H1 (cell line): ENCODE results near the gene PPP1CA. TPM values are rescaled to one million over a fixed set of nuclear protein-coding genes. Genes with fewer than 3 reads are reported as not detected.

ENCODE experiments used
- CTCF ChIA-PET: fragments of 300-600 bp; sonication (Branson Sonifier 250); formaldehyde crosslinking; loops from one replicate; lab custom pipeline; 2021; ENCODE audit not compliant: partially characterized antibody; lab: Charles Lee
- POLR2A ChIA-PET: fragments of 300-600 bp; sonication (Branson Sonifier 250); formaldehyde crosslinking; loops from one replicate; lab custom pipeline; 2021; ENCODE audit warnings: inconsistent platforms; ENCODE audit not compliant: partially characterized antibody; lab: Charles Lee
- DNase-seq, 2 experiments: peaks; one replicate each; pipeline versions ENCODE4 v3.0.0 to v3.0.0-alpha.2; 2010 to 2022; ENCODE audit warnings: low spot score in 2 of 2, low read depth in 1 of 2, mixed read lengths in 1 of 2
- FAIRE-seq: peaks from 2 replicates; lab custom pipeline; 2011; peaks lifted over from hg19 to GRCh38; lab: Jason Lieb, UNC
- H2AFZ ChIP-seq: 2 replicates; pipeline ENCODE4 v1.8.1; 2012; ENCODE audit warnings: low read length, inconsistent platforms
- H2AK5ac ChIP-seq: 2 replicates; pipeline ENCODE4 v1.6.1; 2013; ENCODE audit warnings: low read depth, low read length
- H2BK120ac ChIP-seq: replicated peaks from 2 replicates; pipeline ENCODE3; 2013; ENCODE audit warnings: low read depth, low read length, inconsistent platforms
- H2BK12ac ChIP-seq: 2 replicates; pipeline ENCODE4 v1.6.1; 2013; ENCODE audit warnings: low read depth, low read length
- H2BK15ac ChIP-seq: 2 replicates; pipeline ENCODE4 v1.6.1; 2013; ENCODE audit warnings: low read length
- H2BK20ac ChIP-seq: 2 replicates; pipeline ENCODE4 v1.6.1; 2013; ENCODE audit warnings: low read length
- H2BK5ac ChIP-seq: 2 replicates; pipeline ENCODE4 v1.6.1; 2013; ENCODE audit warnings: low read depth, low read length
- H3K14ac ChIP-seq: 2 replicates; pipeline ENCODE4 v1.6.1; 2013; ENCODE audit warnings: inconsistent platforms; ENCODE audit not compliant: insufficient read length
- H3K18ac ChIP-seq: 2 replicates; pipeline ENCODE4 v1.6.1; 2013; ENCODE audit warnings: low read length; ENCODE audit errors: extremely low read depth
- H3K23ac ChIP-seq: 2 replicates; pipeline ENCODE4 v1.6.1; 2013; ENCODE audit warnings: inconsistent platforms; ENCODE audit not compliant: insufficient read length
- H3K23me2 ChIP-seq: 2 replicates; pipeline ENCODE4 v1.6.1; 2013; ENCODE audit warnings: low read depth, low read length
- H3K27ac ChIP-seq: 2 replicates; pipeline ENCODE4 v1.6.1; 2011; ENCODE audit warnings: low read depth, low read length, inconsistent platforms
- H3K27me3 ChIP-seq, 4 experiments: replicated peaks in 1 of 4; 1 replicate in 1 of 4; 2 replicates in 3 of 4; pipeline versions ENCODE4 v1.6.1 to v1.8.1; 2011 to 2013; ENCODE audit warnings: low read length in 3 of 4, mild to moderate bottlenecking in 3 of 4, inconsistent platforms in 2 of 4, mixed read lengths in 2 of 4, moderate library complexity in 1 of 4; ENCODE audit not compliant: control insufficient read depth in 3 of 4, insufficient read depth in 3 of 4; ENCODE audit errors: extremely low read depth in 1 of 4
- H3K36me3 ChIP-seq, 4 experiments: 2 replicates each; pipeline versions ENCODE4 v1.6.1 to v1.8.1; 2011 to 2013; ENCODE audit warnings: mild to moderate bottlenecking in 4 of 4, low read length in 3 of 4, moderate library complexity in 2 of 4, control low read depth in 1 of 4, inconsistent platforms in 1 of 4; ENCODE audit not compliant: insufficient read depth in 4 of 4, control insufficient read depth in 2 of 4
- H3K4ac ChIP-seq: replicated peaks from 2 replicates; pipeline ENCODE3; 2013; ENCODE audit warnings: low read length, low read depth, mixed read lengths, inconsistent platforms; ENCODE audit not compliant: insufficient read length
- H3K4me1 ChIP-seq, 4 experiments: replicated peaks in 1 of 4; 1 replicate in 1 of 4; 2 replicates in 3 of 4; pipeline versions ENCODE4 v1.6.1 to v1.8.1; 2011 to 2013; ENCODE audit warnings: low read length in 3 of 4, inconsistent platforms in 2 of 4, mixed read lengths in 1 of 4; ENCODE audit not compliant: insufficient read depth in 4 of 4, control insufficient read depth in 3 of 4
- H3K4me2 ChIP-seq, 2 experiments: 2 replicates each; pipeline versions ENCODE4 v1.6.1 to v1.8.1; 2011 to 2013; ENCODE audit warnings: low read depth in 2 of 2, low read length in 2 of 2, control low read depth in 1 of 2, inconsistent platforms in 1 of 2, mild to moderate bottlenecking in 1 of 2; ENCODE audit not compliant: insufficient read depth in 1 of 2
- H3K4me3 ChIP-seq, 4 experiments: fragments of 200-600, 300-600 bp in 1 of 4; sonication (generic), shearing (Covaris generic), sonication (Bioruptor Twin) in 1 of 4; 2 replicates each; pipeline versions ENCODE4 v1.5.1 to v1.8.1; 2011 to 2016; ENCODE audit warnings: low read length in 4 of 4, low read depth in 3 of 4, control low read depth in 2 of 4, inconsistent platforms in 2 of 4, mild to moderate bottlenecking in 2 of 4, mixed read lengths in 1 of 4, moderate library complexity in 1 of 4; ENCODE audit not compliant: insufficient read depth in 2 of 4; ENCODE audit errors: extremely low read depth in 1 of 4
- H3K56ac ChIP-seq: replicated peaks from 2 replicates; pipeline ENCODE3; 2013; ENCODE audit warnings: low read depth, mild to moderate bottlenecking, mixed read lengths, low read length, inconsistent platforms; ENCODE audit not compliant: insufficient read length
- H3K79me1 ChIP-seq: 2 replicates; pipeline ENCODE4 v1.6.1; 2013; ENCODE audit warnings: low read depth, low read length, control low read depth
- H3K79me2 ChIP-seq, 2 experiments: 2 replicates each; pipeline versions ENCODE4 v1.6.1 to v1.8.1; 2012 to 2013; ENCODE audit warnings: low read length in 2 of 2, mild to moderate bottlenecking in 2 of 2, inconsistent platforms in 1 of 2; ENCODE audit not compliant: insufficient read depth in 2 of 2, control insufficient read depth in 1 of 2
- H3K9ac ChIP-seq, 4 experiments: replicated peaks in 1 of 4; 1 replicate in 1 of 4; 2 replicates in 3 of 4; pipeline versions ENCODE4 v1.6.1 to v1.8.1; 2011 to 2013; ENCODE audit warnings: low read depth in 3 of 4, low read length in 3 of 4, control low read depth in 2 of 4, mild to moderate bottlenecking in 2 of 4, moderate library complexity in 2 of 4, inconsistent platforms in 1 of 4; ENCODE audit errors: extremely low read depth in 1 of 4
- H3K9me3 ChIP-seq, 2 experiments: 2 replicates each; pipeline versions ENCODE4 v1.6.1 to v1.8.1; 2012 to 2013; ENCODE audit warnings: mild to moderate bottlenecking in 2 of 2, moderate library complexity in 2 of 2, control low read depth in 1 of 2, inconsistent platforms in 1 of 2, low read depth in 1 of 2, low read length in 1 of 2, mixed read lengths in 1 of 2; ENCODE audit not compliant: insufficient read depth in 2 of 2
- H4K20me1 ChIP-seq, 2 experiments: replicated peaks in 1 of 2; 2 replicates each; pipeline versions ENCODE3 to v1.8.1; 2011 to 2013; ENCODE audit warnings: inconsistent platforms in 2 of 2, low read length in 2 of 2, mild to moderate bottlenecking in 1 of 2; ENCODE audit not compliant: insufficient read depth in 2 of 2, control insufficient read depth in 1 of 2
- H4K5ac ChIP-seq: 2 replicates; pipeline ENCODE4 v1.6.1; 2013; ENCODE audit warnings: low read length, low read depth, mixed read lengths, inconsistent platforms; ENCODE audit not compliant: insufficient read length
- H4K8ac ChIP-seq: 2 replicates; pipeline ENCODE4 v1.8.0; 2013; ENCODE audit warnings: mild to moderate bottlenecking, moderate library complexity, low read length, inconsistent platforms; ENCODE audit not compliant: insufficient read depth; ENCODE audit errors: extremely low read depth
- H4K91ac ChIP-seq: replicated peaks from 2 replicates; pipeline ENCODE3; 2013; ENCODE audit warnings: low read length, mixed read lengths, inconsistent platforms; ENCODE audit not compliant: insufficient read length
- KDM1A ChIP-seq: fragments of 200-600, 300-600 bp; sonication (generic); IDR thresholded peaks from 2 replicates; pipeline ENCODE4 v1.7.1; 2016; ENCODE audit warnings: mild to moderate bottlenecking, low read length, borderline replicate concordance
- WGBS, 2 experiments: shearing (Covaris generic) in 1 of 2; methylation state at CpG; one replicate each; pipeline versions ENCODE4 v1.1.6 to v1.1.7; 2013 to 2015; ENCODE audit warnings: low lambda C conversion rate in 2 of 2, mixed read lengths in 2 of 2, inconsistent platforms in 1 of 2, low coverage in 1 of 2, missing lambda C conversion rate in 1 of 2; ENCODE audit not compliant: insufficient replicate concordance in 2 of 2, insufficient coverage in 1 of 2, insufficient read length in 1 of 2; ENCODE audit errors: extremely low coverage in 1 of 2, missing lambda C conversion rate in 1 of 2; 5-methylcytosine and 5-hydroxymethylcytosine counted together
- polyA plus RNA-seq, 7 experiments: library from polyadenylated mRNA; depleted of rRNA in 3 of 7; stranded (reverse) in 5 of 7; unstranded in 2 of 7; fragments of >200 nt in 5 of 7; fragments of 200-250 nt in 2 of 7; gene quantifications; 1 replicate in 5 of 7; 2 replicates in 1 of 7; 4 replicates in 1 of 7; pipeline versions ENCODE4 v1.2.1 to v1.2.3, GENCODE V29; 2011 to 2013; ENCODE audit warnings: missing spikeins in 2 of 7, mixed read lengths in 2 of 7
- total RNA-seq: library from RNA; stranded (reverse); fragmentation: NEBNext Ultra II Directional; extraction: Animal tissue kit (Norgen Biotek cat#: 25700); gene quantifications from 2 replicates; pipeline ENCODE4 v1.2.1, GENCODE V29; 2021
- TF ChIP-seq, protein P1 (sequence below): IDR thresholded peaks from 2 replicates; pipeline ENCODE4 v1.6.1; 2012; ENCODE audit warnings: inconsistent platforms

PPP1CA gene
- total and polyA plus RNA-seq, 2 of the 8 experiments (the other 6 are each of a cell fraction or from before 2014, with no cell fraction given) = 198 to 359 TPM

DNA sequence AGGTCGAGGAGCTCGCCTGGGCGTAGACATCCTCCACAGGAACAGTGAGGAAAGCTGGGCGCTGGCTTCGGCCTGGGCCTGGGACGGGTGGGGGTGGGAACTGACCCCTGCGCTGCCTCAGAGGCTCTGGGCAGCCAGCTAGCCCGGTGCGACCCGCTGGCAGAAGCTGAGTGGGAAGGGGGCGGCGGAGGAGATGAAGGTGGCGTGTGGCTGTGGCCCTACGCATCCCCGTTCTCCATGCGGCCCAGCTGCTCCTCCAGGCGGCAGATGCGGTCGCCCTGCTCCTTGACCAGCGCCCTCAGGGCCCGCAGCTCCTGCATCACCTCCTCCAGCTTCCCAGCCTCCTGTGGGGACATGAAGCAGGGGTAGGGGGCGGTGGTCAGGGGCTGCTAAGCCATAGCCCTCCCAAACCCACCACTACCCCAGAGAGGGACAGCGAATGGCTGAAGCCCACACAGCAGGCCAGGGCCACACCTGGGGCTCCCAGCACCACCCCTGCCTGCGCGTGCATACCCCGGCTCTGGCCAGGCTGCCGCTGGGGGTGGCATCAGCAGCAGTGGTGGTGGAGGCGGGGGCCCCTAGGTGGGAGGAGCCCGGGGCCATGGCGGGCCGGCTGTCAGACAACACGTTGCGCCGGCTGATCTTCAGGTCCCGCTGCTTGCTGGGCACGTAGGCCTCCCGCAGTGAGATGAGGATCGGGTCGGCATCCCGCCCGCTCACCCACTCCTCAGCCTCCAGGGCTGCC is 36.7 kb upstream of the PPP1CA start:
- no peak overlapping the region for H4K5ac ChIP-seq
- H3K36me3 ChIP-seq = peaks cover 8 to 26% (median 14%) of the 10 kb centered on the region in 4 experiments; a peak in 6 of 8 replicates
- H2BK120ac ChIP-seq = no peak overlapping the region
- no peak overlapping the region for H3K14ac ChIP-seq
- no peak overlapping the region; the same call in 1 of the 2 replicates for H2BK5ac ChIP-seq
- H2AK5ac ChIP-seq = no peak overlapping the region
- FAIRE-seq (no peak), DNase-seq (no peak)
- no peaks in the 10 kb centered on the region for H3K79me2 ChIP-seq
- no peak overlapping the region for H2AFZ ChIP-seq
- no peak for TF ChIP-seq KDM1A
- TF ChIP-seq, protein P1, sequence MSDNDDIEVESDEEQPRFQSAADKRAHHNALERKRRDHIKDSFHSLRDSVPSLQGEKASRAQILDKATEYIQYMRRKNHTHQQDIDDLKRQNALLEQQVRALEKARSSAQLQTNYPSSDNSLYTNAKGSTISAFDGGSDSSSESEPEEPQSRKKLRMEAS = no peak
- no peak overlapping the region for H2BK15ac ChIP-seq
- H3K4me1 ChIP-seq = peaks cover 0 to 24% (median 16%) of the 10 kb centered on the region in 4 experiments; a peak in 6 of 7 replicates
- CTCF ChIA-PET = interaction anchor here (0.6 to 2.2 kb wide), 12 partner anchors 13 to 969 kb away, joined by 3 to 8 read pairs (median 3); partner anchors contain the start of gene GPR152
- H4K91ac ChIP-seq = no peak overlapping the region
- H3K4me2 ChIP-seq = no peak overlapping the region
- H2BK12ac ChIP-seq = 0 out of 2 replicates have a peak overlapping the region, but pooled peaks have one; percentile 17
- H3K4me3 ChIP-seq = no peak overlapping the region
- H3K18ac ChIP-seq = no peak overlapping the region
- no peak overlapping the region for H3K27ac ChIP-seq
- peaks cover 4 to 27% of the 10 kb centered on the region in 2 experiments for H4K20me1 ChIP-seq
- H3K56ac ChIP-seq = no peak overlapping the region
- H3K4ac ChIP-seq = no peak overlapping the region
- no peaks in the 10 kb centered on the region for H3K27me3 ChIP-seq
- H3K23ac ChIP-seq = no peak overlapping the region
- H3K9me3 ChIP-seq = no peaks in the 10 kb centered on the region
- H2BK20ac ChIP-seq = no peak overlapping the region
- WGBS, 2 experiments = 92% methylated on average over 21 of the region's 41 CpGs; no CpG with 5 or more reads in 1 of the 2 experiments
- no peak overlapping the region; the same call in 1 of the 2 replicates for H4K8ac ChIP-seq
- no peak overlapping the region for H3K9ac ChIP-seq
- H3K79me1 ChIP-seq = 0 out of 2 replicates have a peak, but pooled peaks cover 2% of the 10 kb centered on the region
- POLR2A ChIA-PET = interaction anchor here (0.8 to 12.5 kb wide), 15 partner anchors 8 to 44 kb away, joined by 3 to 104 read pairs (median 7); partner anchors contain the start of genes CABP4, CARNS1, GPR152 and PPP1CA
- peaks cover 2% of the 10 kb centered on the region; the same call in 1 of the 2 replicates for H3K23me2 ChIP-seq
